ENCODE results near the gene FOXD4L1.
A peak's percentile ranks its signal among the peaks of the same experiment; 100 is the strongest.
"Not testable (repeated sequence)": the region's sequence is repeated elsewhere in the genome, so short reads cannot be mapped to it uniquely, and the experiment has no call there.

The FOXD4L1 gene

DNA sequence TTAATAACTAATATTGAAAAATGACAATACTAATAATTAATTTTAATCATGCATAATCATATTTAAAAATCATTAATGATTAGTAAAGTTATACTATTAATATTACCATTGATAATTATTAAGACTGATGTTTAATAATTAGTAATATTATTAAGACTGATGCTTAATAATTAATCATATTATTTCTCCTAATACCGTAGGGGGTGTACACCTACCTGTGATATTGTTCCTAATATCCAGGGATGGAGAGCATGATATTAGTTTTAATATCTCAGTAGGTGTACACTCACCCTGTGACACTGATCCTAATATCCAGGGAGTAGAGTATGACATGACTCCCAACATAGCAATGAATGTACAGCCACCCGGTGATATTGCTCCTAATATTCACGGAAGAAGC lies 12.4 kb downstream of the FOXD4L1 start:
- H3K27ac ChIP-seq; H3K36me3 ChIP-seq; H3K9me3 ChIP-seq (ENCODE audit: severe bottlenecking); H3K27me3 ChIP-seq (ENCODE audit: insufficient read depth, low read depth, severe bottlenecking); DNase-seq; H3K4me3 ChIP-seq (ENCODE audit: low read depth, low read length): not testable (repeated sequence)

DNA sequence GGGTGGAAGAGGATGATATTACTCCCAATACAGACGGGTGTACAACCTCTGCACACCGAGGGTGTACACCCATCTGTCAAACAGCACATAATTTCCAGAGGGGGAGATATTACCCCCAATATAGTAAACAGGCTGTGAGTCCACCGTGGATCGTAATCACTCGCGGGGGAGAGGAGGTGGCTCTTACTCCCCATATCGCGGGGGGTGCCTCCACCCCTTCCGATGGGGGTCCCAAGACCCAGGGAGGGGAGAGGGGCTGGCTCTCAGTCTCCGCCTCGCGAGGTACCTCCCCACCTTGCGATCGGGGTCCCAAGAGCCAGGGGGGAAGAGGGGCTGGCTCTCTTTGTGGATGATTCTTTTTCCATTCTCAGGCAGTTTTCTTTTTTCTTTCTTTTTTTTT lies 13.4 kb downstream of the FOXD4L1 start:
- H3K36me3 ChIP-seq; H3K27me3 ChIP-seq (ENCODE audit: insufficient read depth, low read depth, severe bottlenecking); DNase-seq; H3K4me3 ChIP-seq (ENCODE audit: low read depth, low read length); H3K27ac ChIP-seq; H3K9me3 ChIP-seq (ENCODE audit: severe bottlenecking): not testable (repeated sequence)

DNA sequence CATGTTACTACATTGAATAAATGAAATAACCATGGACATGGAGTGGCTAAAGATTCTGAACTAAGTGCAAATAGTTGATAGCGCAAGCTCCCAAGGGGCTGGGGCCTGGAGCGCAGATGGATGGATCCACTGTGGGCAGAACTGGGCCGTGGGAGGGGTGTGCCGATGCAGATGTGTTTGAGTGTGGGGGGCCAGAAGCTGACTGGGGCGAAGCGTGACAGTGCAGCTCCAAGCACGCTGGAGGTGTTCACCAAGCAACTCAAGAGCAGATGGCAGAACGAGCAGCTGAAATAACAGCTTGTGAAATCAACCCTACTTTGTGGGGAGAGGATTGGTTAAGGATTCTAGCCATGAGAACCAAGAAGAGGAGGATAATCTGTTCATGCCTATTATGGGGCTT lies 17.0 kb downstream of the FOXD4L1 start:
- not testable (repeated sequence) for H3K27me3 ChIP-seq (ENCODE audit: insufficient read depth, low read depth, severe bottlenecking); H3K36me3 ChIP-seq; H3K27ac ChIP-seq; H3K4me3 ChIP-seq (ENCODE audit: low read depth, low read length); H3K9me3 ChIP-seq (ENCODE audit: severe bottlenecking)
- peak; percentile 14 for DNase-seq

DNA sequence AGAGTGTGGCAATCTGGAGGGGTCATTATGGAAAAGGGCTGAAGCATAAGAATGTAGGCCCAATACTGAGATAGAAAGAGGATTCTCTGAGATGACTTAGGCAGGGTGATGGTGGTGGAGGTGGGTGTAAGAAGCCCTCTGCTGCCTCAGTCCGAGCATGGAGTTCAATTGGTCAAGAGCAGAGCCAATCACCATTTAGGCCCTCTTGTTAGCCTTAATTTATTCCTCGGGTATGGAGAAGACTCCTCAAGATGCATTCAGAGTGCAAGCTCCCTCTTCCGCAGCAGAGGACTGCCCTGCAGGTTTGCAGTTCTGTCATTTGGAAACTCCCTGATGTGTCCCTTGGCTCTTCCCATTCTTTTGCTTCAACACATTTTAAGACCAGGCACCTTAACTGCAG lies 17.5 kb downstream of the FOXD4L1 start:
- H3K9me3 ChIP-seq (ENCODE audit: severe bottlenecking); DNase-seq; H3K36me3 ChIP-seq; H3K4me3 ChIP-seq (ENCODE audit: low read depth, low read length); H3K27ac ChIP-seq; H3K27me3 ChIP-seq (ENCODE audit: insufficient read depth, low read depth, severe bottlenecking): not testable (repeated sequence)

DNA sequence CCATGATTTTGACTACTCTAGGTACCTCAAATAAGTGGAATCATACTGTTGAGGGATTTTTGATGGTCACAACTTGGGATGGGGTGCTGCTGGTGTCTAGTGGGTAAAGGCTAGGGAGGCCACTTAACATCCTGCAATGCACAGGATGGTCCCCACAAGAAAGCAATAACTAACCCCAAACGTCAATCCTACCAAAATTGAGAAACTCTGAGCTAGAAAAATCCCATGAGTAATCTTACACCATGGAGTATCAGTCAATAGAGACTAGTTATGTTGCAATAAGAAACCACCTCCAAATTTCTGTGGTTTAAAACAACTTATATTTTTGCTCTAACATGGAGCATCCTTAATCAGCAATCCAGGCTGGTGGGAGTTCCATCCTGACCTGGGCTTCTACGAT lies 18.6 kb downstream of the FOXD4L1 start:
- not testable (repeated sequence) for H3K27me3 ChIP-seq (ENCODE audit: insufficient read depth, low read depth, severe bottlenecking); H3K27ac ChIP-seq; H3K4me3 ChIP-seq (ENCODE audit: low read depth, low read length); H3K36me3 ChIP-seq; DNase-seq; H3K9me3 ChIP-seq (ENCODE audit: severe bottlenecking)

DNA sequence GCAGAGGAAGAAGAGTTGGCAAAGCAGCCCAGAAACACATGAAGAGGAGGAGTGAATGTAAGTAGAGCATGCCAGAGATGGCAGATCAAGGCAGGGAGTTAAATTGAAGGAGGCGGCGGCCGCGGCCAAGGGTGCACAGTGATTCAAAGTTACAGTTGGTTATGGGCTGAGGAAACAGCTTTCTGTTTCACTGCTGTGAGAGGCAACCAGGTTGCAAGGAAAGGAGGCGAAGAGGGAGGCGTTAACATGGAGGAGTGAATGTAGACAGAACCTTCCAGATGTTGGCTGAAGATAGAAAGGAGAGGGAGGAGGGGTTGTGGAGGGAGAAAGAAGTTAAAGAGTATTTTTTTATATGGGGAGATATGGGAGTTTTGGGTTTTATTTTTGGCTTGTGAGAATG lies 22.4 kb downstream of the FOXD4L1 start:
- not testable (repeated sequence) for H3K9me3 ChIP-seq (ENCODE audit: severe bottlenecking); H3K36me3 ChIP-seq; H3K27ac ChIP-seq; DNase-seq; H3K4me3 ChIP-seq (ENCODE audit: low read depth, low read length); H3K27me3 ChIP-seq (ENCODE audit: insufficient read depth, low read depth, severe bottlenecking)

DNA sequence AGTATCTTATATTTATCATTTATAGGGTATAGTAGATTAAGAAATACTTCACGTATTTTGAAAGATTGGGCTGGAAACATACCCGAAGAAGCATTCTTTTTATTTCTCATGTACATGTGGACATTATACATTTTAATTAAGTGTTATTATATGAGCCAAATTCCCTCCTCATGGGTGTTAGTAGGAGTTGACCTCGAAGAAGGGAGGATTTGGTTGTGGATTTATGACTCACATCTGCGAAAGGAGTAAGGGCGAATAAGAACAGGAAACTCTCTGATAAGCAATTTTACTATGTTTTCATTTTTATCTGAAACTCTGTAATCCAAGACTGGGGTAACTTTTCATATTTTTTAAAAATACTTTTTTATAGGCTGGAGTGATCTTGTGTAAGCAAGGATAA lies 23.0 kb downstream of the FOXD4L1 start:
- not testable (repeated sequence) for H3K9me3 ChIP-seq (ENCODE audit: severe bottlenecking); H3K27ac ChIP-seq; H3K36me3 ChIP-seq; H3K4me3 ChIP-seq (ENCODE audit: low read depth, low read length); DNase-seq; H3K27me3 ChIP-seq (ENCODE audit: insufficient read depth, low read depth, severe bottlenecking)

DNA sequence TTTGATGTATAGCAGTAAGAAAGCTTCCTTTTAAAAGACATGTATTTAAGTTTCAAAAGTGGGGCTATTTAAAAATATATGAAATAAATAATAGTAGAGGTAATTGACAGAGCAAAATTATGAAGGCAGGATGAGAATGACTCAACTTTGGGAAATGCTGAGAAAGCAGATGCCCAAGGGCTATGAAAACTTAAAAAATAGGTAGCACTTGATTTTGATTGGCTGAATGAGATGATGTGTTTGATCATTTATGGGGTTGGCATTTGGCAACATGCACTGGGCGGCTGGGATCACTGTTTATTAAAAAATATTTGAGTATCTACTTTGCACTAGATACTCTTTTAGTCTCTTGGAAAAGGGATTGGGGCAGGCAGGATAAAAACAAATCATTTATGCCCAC lies 26.5 kb downstream of the FOXD4L1 start:
- H3K9me3 ChIP-seq (ENCODE audit: severe bottlenecking); H3K27me3 ChIP-seq (ENCODE audit: insufficient read depth, low read depth, severe bottlenecking); H3K36me3 ChIP-seq; H3K4me3 ChIP-seq (ENCODE audit: low read depth, low read length); DNase-seq; H3K27ac ChIP-seq: not testable (repeated sequence)

DNA sequence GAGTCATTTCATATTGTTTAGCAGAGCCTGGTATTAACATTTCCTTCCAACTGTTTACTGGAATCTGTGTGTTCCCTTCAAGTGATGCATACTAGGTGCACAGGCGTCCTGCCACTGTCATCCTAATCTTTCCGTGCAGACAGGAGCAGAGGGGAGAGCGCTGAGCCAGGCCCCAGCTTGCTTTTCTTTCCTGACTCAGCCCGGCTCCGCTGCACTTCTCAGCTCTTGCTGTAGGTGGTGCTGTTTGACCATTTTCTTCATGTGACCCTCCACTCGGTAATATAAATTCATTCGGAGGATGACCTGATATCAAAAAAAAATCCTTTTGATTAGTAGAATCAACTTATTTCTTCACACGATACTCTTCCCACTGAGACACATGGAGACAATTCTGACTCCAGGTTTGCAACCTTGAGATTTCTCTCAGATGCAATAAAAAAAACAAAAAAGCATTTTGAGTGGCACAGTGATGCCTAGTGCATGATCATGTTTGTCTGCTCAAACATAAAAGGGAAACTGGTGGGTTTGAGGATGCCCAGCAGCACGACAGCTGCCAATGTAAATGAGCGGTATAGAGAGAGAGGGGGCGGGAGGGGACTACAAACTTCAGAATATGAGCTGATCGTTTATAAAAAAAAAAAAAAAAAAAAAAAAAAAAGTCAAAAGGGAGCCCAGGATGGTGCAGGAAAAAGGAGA lies 29.0 kb downstream of the FOXD4L1 start:
- not testable (repeated sequence) for H3K27me3 ChIP-seq (ENCODE audit: insufficient read depth, low read depth, severe bottlenecking); H3K36me3 ChIP-seq; H3K4me3 ChIP-seq (ENCODE audit: low read depth, low read length); H3K27ac ChIP-seq; H3K9me3 ChIP-seq (ENCODE audit: severe bottlenecking); DNase-seq

DNA sequence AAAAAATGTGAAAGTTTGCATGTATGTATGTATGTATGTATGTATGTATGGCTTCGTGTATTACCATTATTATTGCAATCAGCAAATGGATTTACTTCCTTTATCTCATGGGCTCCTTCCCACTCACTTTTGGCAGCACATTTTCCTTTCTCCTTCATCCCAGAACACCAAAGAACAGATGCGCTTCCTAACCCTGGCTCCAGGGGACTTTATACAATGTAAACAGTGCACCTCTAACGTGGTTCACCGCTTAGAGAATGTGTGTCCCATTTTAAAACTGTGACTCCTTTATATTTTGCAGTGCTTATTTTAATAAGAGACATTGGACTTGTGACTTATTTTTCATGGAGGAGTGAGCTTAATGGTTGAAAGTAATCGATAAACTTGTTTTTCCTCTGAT lies 29.7 kb downstream of the FOXD4L1 start:
- not testable (repeated sequence) for H3K9me3 ChIP-seq (ENCODE audit: severe bottlenecking)

DNA sequence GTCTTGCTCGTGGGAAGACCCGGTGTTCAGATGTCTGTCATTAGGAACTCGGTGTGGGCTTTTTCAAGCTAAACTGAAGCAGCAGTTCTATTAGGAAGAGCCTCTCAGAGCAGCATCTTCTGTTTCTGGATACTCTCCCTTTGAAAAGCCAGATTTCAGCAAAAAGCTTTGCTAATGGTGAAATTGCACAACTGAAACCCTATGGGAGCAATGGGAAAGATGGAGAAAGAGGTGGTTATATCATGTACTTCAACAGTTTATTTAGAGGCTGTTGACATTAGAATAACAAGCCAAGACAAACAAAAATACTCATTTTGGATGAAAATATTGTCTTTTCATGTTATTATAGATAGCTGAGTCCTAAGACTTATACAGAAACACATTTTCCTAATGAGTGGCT lies 30.4 kb downstream of the FOXD4L1 start:
- not testable (repeated sequence) for DNase-seq; H3K36me3 ChIP-seq; H3K9me3 ChIP-seq (ENCODE audit: severe bottlenecking); H3K27me3 ChIP-seq (ENCODE audit: insufficient read depth, low read depth, severe bottlenecking); H3K4me3 ChIP-seq (ENCODE audit: low read depth, low read length); H3K27ac ChIP-seq

More for the DNA sequence above, 29.7 kb downstream of the FOXD4L1 start:
- H3K4me3 ChIP-seq (ENCODE audit: low read depth, low read length); H3K27ac ChIP-seq; H3K27me3 ChIP-seq (ENCODE audit: insufficient read depth, low read depth, severe bottlenecking); H3K36me3 ChIP-seq; DNase-seq: not testable (repeated sequence)

DNA sequence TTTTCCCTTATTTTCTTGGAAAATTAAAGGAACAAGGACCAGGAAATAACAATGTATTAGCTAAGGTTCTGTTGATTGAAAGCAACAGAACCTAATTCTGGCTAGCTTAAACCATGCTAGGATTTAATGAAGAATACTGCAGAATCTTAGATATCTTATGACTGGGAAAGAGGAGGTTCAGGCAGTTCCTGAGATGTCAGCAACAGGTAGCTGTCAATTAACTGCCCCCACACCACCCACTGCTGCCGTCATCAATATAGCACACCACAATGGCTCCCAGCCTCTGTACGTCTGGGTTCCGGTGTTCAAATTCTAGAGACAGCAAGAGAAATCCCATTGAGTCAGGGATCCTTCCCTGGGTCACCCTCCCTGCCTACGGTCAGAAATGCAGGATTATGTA lies 34.5 kb downstream of the FOXD4L1 start:
- not testable (repeated sequence) for H3K27me3 ChIP-seq (ENCODE audit: insufficient read depth, low read depth, severe bottlenecking); H3K9me3 ChIP-seq (ENCODE audit: severe bottlenecking); H3K4me3 ChIP-seq (ENCODE audit: low read depth, low read length); DNase-seq; H3K36me3 ChIP-seq; H3K27ac ChIP-seq

DNA sequence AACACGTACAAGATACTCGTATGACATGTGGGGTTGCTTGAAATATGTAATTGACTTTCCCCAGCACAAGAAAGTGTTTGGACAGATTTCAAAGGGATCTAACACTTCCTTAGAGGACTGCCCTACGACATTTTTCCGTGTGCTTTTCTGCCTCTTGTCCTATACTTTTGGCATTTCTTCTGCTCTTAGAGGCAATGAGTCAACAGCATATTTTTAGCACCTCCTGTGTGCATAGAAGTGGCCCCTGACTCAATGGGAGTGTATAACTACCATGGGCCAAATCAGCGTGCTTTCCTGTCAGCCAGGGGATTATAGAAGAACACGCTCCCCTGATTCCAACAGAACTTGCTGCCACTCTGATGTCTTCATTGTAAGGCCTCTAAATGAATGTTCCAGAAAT lies 38.1 kb downstream of the FOXD4L1 start:
- not testable (repeated sequence) for H3K4me3 ChIP-seq (ENCODE audit: low read depth, low read length); H3K27ac ChIP-seq; DNase-seq; H3K36me3 ChIP-seq; H3K9me3 ChIP-seq (ENCODE audit: severe bottlenecking); H3K27me3 ChIP-seq (ENCODE audit: insufficient read depth, low read depth, severe bottlenecking)

DNA sequence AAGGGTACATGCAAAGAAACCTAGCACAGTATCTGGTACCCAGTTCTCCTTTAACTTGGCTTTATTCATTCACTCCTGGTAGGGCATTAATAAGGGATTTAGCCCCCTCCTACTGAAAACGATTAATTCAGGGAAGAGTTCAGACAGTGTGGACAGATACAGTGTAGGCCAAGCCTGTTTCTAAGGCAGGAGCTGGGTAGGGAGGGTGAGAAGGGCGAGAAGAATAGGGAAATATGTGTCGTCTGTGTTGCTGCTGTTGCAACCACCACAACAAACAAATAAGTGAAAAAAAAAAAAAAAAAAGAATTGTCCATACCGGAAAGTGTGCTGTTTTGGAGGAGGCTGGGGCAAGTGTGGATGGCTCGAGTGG lies 42.4 kb downstream of the FOXD4L1 start:
- H3K36me3 ChIP-seq; DNase-seq; H3K4me3 ChIP-seq (ENCODE audit: low read depth, low read length); H3K27ac ChIP-seq; H3K9me3 ChIP-seq (ENCODE audit: severe bottlenecking); H3K27me3 ChIP-seq (ENCODE audit: insufficient read depth, low read depth, severe bottlenecking): not testable (repeated sequence)

DNA sequence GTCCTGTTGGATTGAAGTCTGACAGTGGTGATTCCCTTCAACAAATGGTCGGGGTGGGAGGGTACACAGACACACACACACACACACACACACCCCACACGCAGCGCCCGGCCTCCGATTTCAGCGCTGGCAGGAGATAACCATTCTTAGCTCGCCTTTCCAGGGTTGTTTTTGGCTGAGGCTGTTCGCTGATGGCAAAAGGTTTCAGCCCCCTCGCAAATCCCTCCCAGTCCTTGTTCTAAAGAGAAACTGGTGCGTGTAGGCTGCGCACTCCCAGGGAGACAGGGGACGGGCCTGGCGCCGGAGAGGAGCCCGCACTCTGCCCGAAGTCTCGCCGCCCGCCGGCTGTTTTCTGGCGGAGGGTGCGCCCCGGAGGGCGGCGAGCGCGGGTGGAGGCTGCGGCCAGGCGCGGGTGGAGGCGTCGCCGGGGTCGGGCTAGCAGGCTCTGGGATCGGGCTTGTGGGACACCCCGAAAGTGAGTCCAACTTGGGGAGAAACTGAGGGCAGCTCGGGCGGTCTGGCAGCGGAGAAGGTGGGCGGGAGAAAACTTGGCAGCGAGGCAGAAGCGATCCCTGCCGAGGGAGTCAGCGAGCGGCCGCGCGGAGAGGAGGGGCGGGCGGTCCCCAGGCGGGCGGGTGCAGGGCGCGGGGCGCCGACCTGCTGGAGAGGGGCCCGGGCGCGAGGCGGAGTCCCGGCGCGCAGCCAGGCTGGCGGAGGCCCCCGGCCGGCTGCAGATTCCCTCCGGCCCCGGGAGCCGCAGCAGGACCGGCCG lies 42.9 kb downstream of the FOXD4L1 start:
- H3K27me3 ChIP-seq (ENCODE audit: insufficient read depth, low read depth, severe bottlenecking); H3K9me3 ChIP-seq (ENCODE audit: severe bottlenecking); H3K36me3 ChIP-seq; H3K27ac ChIP-seq: not testable (repeated sequence)
- peak overlapping the region; percentile 51 for H3K4me3 ChIP-seq (ENCODE audit: low read depth, low read length)
- peak; percentile 33 for DNase-seq
